GM12873 (cell line): ENCODE measurements around the gene CD3G.

Experiments used
- TF ChIP-seq, protein P1 (sequence below): IDR thresholded peaks from 2 replicates; pipeline ENCODE4 v1.5.1; 2012; ENCODE audit warnings: low read depth, mild to moderate bottlenecking, moderate library complexity, low read length, control low read depth; ENCODE audit not compliant: insufficient read depth; ENCODE audit errors: missing control alignments

CD3G gene

DNA sequence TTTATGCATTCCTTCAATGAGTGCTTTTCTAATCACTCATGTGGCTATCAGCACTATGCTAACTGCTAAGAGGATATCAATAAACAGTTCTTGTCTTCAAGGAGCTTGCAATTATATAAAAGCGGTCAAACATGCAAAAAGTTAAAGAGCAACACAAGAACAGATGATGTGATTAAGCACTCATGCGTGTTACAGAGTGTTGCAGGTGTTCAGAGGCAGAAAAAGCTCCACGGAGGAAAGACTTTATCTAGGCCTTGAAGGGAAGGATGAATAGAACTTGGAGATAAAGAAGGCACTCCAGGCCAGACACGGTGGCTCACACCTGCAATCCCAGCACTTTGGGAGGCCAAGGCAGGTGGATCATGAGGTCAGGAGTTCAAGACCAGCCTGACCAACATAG is 26.0 kb upstream of the CD3G start:
- TF ChIP-seq, protein P1, sequence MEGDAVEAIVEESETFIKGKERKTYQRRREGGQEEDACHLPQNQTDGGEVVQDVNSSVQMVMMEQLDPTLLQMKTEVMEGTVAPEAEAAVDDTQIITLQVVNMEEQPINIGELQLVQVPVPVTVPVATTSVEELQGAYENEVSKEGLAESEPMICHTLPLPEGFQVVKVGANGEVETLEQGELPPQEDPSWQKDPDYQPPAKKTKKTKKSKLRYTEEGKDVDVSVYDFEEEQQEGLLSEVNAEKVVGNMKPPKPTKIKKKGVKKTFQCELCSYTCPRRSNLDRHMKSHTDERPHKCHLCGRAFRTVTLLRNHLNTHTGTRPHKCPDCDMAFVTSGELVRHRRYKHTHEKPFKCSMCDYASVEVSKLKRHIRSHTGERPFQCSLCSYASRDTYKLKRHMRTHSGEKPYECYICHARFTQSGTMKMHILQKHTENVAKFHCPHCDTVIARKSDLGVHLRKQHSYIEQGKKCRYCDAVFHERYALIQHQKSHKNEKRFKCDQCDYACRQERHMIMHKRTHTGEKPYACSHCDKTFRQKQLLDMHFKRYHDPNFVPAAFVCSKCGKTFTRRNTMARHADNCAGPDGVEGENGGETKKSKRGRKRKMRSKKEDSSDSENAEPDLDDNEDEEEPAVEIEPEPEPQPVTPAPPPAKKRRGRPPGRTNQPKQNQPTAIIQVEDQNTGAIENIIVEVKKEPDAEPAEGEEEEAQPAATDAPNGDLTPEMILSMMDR = no peak

DNA sequence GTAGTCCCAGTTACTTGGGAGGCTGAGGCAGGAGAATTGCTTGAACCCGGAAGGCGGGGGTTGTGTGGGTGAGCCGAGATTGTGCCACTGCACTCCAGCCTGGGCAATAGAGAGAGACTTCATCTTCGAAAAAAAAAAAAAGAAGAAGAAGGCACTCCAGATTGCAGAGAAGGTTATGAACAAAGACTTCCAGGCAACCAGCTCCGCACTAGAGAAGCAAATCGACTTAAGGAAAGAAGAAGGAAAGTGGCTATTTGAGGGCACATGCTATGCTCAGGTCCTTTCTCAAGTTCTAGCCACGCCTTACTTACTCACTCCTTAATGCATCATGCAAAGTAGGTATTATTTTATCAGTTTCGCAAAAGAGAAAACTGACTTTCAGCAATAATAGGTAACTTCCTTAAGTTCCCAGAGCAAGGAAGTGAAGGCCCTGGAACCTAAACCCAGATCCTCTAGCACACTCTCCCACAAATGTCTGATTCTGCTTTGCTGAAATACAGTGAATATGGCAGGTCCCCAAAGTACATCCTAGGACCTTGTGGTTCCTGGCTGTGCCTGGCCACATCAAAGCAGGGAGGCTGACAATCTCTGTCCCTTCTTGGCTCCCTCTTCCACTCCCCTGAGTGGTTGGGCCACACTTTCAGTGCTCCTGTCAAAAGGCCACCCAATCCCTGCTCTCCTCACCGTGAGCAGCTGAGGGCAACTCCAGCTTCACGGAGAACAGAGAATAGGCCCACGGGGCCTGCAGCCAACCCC is 25.4 kb upstream of the CD3G start:
- TF ChIP-seq, protein P1 = no peak

DNA sequence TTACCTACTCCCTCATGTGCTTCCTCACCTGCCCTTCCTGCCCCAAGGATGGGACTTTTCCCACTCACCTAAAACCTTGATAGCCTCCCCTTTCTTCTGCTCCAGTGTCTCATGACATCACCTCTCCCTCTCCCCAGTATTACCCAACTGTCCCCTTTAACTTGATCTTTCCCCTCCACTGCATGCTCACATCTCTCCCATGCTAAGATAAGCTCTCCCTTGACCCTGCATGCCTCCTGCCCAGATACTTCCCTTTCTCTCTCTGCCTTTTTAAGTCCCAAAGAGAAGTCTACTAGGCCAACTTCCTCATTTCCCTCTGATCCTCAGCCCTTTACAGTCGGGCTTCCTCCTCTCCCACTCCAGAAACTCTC is 24.8 kb upstream of the CD3G start:
- TF ChIP-seq, protein P1 = no peak

DNA sequence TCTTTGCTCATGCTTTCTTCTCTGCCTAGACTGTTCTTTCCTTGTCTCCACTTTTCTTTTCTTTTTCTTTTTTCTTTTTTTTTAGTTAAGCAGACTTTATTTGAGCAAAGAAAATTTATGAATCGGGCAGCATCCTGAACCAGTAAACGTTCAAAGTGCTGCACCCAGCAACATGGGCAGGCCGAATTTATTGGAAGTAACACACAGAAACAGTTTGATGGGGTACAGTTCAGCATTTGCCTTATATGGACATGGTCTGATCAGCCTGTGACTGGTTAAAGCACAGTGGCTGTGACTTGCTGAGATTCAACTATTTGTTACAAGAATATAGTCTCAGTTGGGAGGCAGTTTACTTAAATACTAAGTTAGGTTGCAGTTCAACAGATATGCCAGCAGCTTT is 23.6 kb upstream of the CD3G start:
- TF ChIP-seq, protein P1 = no peak

DNA sequence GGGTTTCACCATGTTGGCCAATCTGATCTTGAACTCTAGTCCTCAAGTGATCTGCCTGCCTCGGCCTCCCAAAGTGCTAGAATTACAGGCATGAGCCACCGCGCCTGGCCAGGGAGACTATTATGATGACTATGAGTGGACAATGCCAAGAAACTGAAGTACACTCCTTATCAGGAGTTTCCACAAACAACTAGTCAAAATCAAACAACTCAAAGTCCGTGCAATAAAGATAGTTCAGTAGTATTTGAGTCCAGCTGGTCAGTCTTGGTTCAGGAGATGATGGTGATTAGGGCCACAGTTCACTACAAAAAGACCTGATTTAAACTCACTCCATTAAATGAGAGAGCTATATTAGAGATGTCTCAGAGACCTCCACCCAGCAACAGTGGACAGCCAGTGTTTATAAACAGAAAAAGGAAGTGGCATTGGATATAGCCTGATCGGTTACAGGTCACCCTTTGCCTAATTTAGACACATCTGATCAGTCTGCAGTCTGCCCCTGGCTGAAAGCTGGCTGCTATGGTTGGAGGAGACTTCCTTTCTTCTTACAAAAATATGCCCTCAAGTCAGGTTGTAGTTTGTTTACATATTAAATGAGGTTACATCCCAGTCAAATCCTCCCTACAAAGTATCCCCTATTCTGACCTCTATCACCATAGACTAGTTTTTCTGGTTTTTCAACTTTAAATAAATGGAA is 22.6 kb upstream of the CD3G start:
- TF ChIP-seq, protein P1 = no peak

DNA sequence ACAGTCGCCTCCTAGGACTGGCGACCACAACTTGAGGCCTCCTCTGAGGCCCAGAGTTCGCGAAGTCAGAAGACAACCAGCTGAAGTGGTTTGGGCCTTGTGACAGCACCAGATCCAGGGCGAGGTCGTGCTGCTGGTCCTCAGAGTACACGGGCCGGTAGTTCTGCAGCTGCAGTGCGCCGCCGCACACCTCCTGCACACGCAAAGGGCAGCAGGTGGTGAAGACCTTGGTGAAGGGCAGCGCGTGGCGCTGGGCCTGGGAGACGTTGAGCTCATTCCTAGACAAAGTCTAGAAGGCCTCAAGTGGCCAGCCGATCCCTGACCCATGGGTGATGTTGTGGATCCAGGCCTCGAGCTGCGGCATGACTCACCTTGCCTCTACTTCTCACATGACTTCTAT is 21.4 kb upstream of the CD3G start:
- TF ChIP-seq, protein P1 = no peak

DNA sequence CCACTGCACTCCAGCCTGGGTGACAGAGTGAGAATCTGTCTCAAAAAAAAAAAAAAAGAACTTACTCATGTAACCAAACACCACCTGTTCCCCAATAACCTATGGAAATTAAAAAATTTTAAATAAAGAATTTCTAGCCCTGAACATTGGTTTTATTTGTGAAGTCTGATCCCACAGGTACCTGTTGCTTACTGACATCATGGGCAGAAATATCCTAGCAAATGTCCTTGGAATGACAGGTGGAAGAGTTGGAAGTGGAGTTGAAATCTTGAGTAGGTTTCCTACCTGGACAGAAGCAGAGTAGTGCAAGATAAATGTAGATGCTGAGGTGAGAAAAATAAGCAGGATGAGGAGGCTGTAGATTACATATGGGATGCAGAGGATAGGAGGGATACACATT is 18.9 kb upstream of the CD3G start:
- TF ChIP-seq, protein P1 = no peak
